PC-9 (cell line): ENCODE data around the gene RNF220. TPM values are rescaled to one million over a fixed set of nuclear protein-coding genes. Genes with fewer than 3 reads are reported as not detected.
A peak's percentile ranks its signal among the peaks of the same experiment; 100 is the strongest.

Experiments used
- BruUV-seq: library from RNA; stranded (reverse); fragments of 400-500 nt; replicated peaks from 2 replicates; lab custom pipeline; 2021; lab: Mats Ljungman, UMichigan
- CTCF ChIA-PET: fragments of 300-600 bp; sonication (Branson Sonifier 250); formaldehyde crosslinking; loops from one replicate; lab custom pipeline; 2022; ENCODE audit warnings: antibody characterized with exemption; lab: Charles Lee
- POLR2A ChIA-PET: fragments of 300-600 bp; sonication (Branson Sonifier 250); formaldehyde crosslinking; loops from one replicate; lab custom pipeline; 2022; ENCODE audit warnings: antibody characterized with exemption; ENCODE audit not compliant: unreplicated experiment; lab: Charles Lee
- DNase-seq, 2 experiments: peaks; one replicate each; pipeline versions ENCODE4 v3.0.0 to v3.0.0-alpha.2; 2015 to 2022; ENCODE audit warnings: mixed read lengths in 1 of 2
- H2AFZ ChIP-seq: fragments of 200-600 bp; sonication (generic); 2 replicates; pipeline ENCODE4 v1.8.1; 2017; ENCODE audit warnings: antibody characterized with exemption
- H3F3A ChIP-seq: fragments of 200-600 bp; sonication (generic); 2 replicates; pipeline ENCODE4 v1.8.1; 2017; ENCODE audit warnings: antibody characterized with exemption, mild to moderate bottlenecking, low read depth; ENCODE audit not compliant: insufficient read depth
- H3K27ac ChIP-seq: fragments of 200-600 bp; sonication (generic); 2 replicates; pipeline ENCODE4 v1.6.1; 2016; ENCODE audit warnings: mixed run types
- H3K27me3 ChIP-seq: fragments of 200-600 bp; sonication (generic); 2 replicates; pipeline ENCODE4 v1.6.1; 2016; ENCODE audit warnings: low read depth, mixed run types; ENCODE audit not compliant: insufficient read depth
- H3K36me3 ChIP-seq: fragments of 200-600 bp; sonication (generic); 2 replicates; pipeline ENCODE4 v1.6.1; 2016; ENCODE audit warnings: low read depth, mixed run types
- H3K4me1 ChIP-seq: fragments of 200-600 bp; sonication (generic); replicated peaks from 2 replicates; pipeline ENCODE4 v1.6.1; 2016; ENCODE audit warnings: mixed run types; ENCODE audit not compliant: insufficient read depth
- H3K4me2 ChIP-seq: fragments of 200-600 bp; sonication (generic); 2 replicates; pipeline ENCODE4 v1.6.1; 2017; ENCODE audit warnings: mixed run types
- H3K4me3 ChIP-seq: fragments of 200-600 bp; sonication (generic); 2 replicates; pipeline ENCODE4 v1.6.1; 2016; ENCODE audit warnings: mixed run types
- H3K79me2 ChIP-seq: fragments of 200-600 bp; sonication (generic); 2 replicates; pipeline ENCODE4 v1.6.1; 2017; ENCODE audit warnings: low read depth, mixed run types
- H3K9me2 ChIP-seq: fragments of 200-600 bp; sonication (generic); 2 replicates; pipeline ENCODE4 v1.8.1; 2017; ENCODE audit warnings: mild to moderate bottlenecking; ENCODE audit not compliant: insufficient read depth
- H3K9me3 ChIP-seq: fragments of 200-600 bp; sonication (generic); 2 replicates; pipeline ENCODE4 v1.8.1; 2016; ENCODE audit warnings: low read depth; ENCODE audit not compliant: insufficient read depth
- H4K20me1 ChIP-seq: fragments of 200-600 bp; sonication (generic); 2 replicates; pipeline ENCODE4 v1.8.1; 2017; ENCODE audit not compliant: insufficient read depth
- EZH2 ChIP-seq: fragments of 200-600 bp; sonication (generic); IDR thresholded peaks from 2 replicates; pipeline ENCODE4 v1.8.0; 2017; ENCODE audit warnings: antibody characterized with exemption, low read depth
- intact Hi-C: fragments of 100-400 bp; cut with micrococcal nuclease; formaldehyde crosslinking; loops from one replicate; pipeline ENCODE4 v1.10.0; 2022; ENCODE audit not compliant: unreplicated experiment
- total RNA-seq: library from RNA; stranded (reverse); gene quantifications from 2 replicates; pipeline ENCODE4 v1.2.3, GENCODE V29; 2021
- TF ChIP-seq, protein P1 (sequence below): fragments of 200-600 bp; sonication (generic); conservative IDR thresholded peaks from 2 replicates; pipeline ENCODE4 v1.6.1; 2017; ENCODE audit warnings: mixed run types, antibody characterized with exemption, mild to moderate bottlenecking, moderate library complexity

Gene RNF220
- total RNA-seq, 1 experiment from 2014 or later, result 82.9 TPM

DNA sequence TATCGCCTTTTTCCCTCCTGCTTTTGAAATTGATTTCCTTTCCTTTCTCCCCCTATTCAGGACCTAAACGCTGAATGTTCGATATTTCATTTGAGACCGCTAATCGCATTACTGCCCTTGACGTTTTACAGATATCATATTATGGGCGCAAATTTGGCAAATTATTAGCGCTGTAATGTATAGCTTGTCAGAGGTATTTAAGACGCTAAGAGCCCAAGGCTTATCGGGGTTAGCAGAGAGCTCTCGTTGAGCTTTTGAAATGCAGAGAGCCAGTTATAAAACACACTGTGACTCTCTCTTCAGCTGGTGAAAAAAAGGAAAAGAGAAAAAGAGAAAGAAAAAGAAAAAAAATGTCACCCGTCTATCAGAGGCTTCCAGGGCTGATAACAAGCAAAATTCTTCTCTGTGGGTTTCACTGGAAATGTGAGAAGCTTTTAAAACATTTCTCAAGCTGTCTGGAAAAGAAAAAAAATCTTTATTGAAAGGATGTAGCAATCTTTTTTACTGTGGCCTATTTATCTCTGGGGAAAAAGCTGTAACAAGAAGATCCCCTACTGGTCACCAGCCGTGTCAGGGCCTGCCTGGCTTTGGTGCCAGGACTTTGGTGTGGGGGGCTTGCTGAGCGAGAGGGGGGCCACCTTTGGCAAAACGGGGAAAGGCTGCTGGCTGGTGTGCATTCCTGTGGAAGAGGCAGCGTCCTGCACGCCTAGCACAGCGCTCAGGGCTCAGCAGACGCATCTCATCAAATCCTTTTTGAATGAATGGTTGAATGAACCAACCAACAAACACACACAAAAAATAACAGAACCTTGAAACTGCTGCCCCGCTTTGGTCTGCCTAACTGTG, 119.8 kb downstream of the RNF220 start:
- Histone ChIP-seq H3K36me3 (no peaks in the 10 kb centered on the region), H4K20me1 (no peaks in the 10 kb centered on the region), H3K4me3 (no peak overlapping the region), H3K4me2 (no peak overlapping the region), H3K79me2 (no peaks in the 10 kb centered on the region), H3K9me2 (no peaks in the 10 kb centered on the region), H3K4me1 (no peaks in the 10 kb centered on the region), H3F3A (no peaks in the 10 kb centered on the region), H3K27me3 (no peaks in the 10 kb centered on the region), H3K27ac (no peak overlapping the region), H2AFZ (no peak overlapping the region), H3K9me3 (no peaks in the 10 kb centered on the region)
- BruUV-seq, result no TSS peak
- intact Hi-C loops, result no loop called here
- ChIA-PET POLR2A (no interaction called here), CTCF (no interaction called here)
- TF ChIP-seq, protein P1, sequence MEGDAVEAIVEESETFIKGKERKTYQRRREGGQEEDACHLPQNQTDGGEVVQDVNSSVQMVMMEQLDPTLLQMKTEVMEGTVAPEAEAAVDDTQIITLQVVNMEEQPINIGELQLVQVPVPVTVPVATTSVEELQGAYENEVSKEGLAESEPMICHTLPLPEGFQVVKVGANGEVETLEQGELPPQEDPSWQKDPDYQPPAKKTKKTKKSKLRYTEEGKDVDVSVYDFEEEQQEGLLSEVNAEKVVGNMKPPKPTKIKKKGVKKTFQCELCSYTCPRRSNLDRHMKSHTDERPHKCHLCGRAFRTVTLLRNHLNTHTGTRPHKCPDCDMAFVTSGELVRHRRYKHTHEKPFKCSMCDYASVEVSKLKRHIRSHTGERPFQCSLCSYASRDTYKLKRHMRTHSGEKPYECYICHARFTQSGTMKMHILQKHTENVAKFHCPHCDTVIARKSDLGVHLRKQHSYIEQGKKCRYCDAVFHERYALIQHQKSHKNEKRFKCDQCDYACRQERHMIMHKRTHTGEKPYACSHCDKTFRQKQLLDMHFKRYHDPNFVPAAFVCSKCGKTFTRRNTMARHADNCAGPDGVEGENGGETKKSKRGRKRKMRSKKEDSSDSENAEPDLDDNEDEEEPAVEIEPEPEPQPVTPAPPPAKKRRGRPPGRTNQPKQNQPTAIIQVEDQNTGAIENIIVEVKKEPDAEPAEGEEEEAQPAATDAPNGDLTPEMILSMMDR, result no peak
- no peak for TF ChIP-seq EZH2
- DNase-seq, result no peak

DNA sequence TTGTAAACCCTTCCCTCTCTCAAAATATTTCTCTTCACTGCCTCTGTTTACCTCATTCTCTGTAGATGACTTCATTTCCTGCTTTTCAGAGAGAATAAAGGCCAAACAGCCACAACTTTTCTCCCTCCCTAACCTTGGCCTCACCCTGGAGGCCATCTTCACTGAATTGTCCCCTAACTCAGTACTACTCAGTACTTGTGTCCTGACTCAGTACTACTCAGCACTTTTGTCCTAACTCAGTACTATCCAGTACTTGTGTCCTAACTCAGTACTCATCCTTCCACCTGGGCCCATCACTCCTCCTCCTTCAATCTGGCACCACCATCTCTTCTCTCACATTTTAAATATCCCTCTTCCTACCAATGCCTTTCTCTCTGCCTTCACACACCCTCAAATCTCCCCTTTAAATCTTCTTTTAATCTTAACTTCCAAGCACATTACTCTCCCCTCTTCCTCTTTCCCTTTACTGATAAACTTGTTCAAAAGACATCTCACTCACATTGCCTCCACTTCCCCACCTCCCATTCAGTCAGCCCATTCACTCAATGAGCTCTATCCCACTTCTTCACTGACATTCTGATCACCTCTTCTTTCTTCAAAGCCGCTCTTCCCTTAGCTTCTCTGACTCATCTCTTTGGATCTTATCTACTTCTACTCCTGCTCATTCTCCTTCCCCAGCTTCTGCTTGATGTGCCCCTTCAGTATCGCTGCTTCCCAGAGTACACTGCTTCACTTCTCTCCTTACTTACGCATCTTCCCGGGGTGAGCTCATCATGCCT, 121.4 kb downstream of the RNF220 start:
- no peaks in the 10 kb centered on the region for H4K20me1 ChIP-seq
- no peak overlapping the region for H3K27ac ChIP-seq
- H3K27me3 ChIP-seq, result no peaks in the 10 kb centered on the region
- BruUV-seq, result no TSS peak
- H2AFZ ChIP-seq, result no peak overlapping the region
- peaks cover 5% of the 10 kb centered on the region for H3K4me1 ChIP-seq
- H3K4me2 ChIP-seq, result no peak overlapping the region
- TF ChIP-seq, protein P1, result no peak
- no peak for TF ChIP-seq EZH2
- H3K79me2 ChIP-seq, result no peaks in the 10 kb centered on the region
- POLR2A ChIA-PET, result no interaction called here
- H3K9me2 ChIP-seq, result no peaks in the 10 kb centered on the region
- peaks cover 4% of the 10 kb centered on the region; the same call in 1 of the 2 replicates for H3F3A ChIP-seq
- no peak for DNase-seq
- intact Hi-C loops, result no loop called here
- H3K36me3 ChIP-seq, result no peaks in the 10 kb centered on the region
- no peaks in the 10 kb centered on the region for H3K9me3 ChIP-seq
- CTCF ChIA-PET, result no interaction called here
- H3K4me3 ChIP-seq, result no peak overlapping the region

DNA sequence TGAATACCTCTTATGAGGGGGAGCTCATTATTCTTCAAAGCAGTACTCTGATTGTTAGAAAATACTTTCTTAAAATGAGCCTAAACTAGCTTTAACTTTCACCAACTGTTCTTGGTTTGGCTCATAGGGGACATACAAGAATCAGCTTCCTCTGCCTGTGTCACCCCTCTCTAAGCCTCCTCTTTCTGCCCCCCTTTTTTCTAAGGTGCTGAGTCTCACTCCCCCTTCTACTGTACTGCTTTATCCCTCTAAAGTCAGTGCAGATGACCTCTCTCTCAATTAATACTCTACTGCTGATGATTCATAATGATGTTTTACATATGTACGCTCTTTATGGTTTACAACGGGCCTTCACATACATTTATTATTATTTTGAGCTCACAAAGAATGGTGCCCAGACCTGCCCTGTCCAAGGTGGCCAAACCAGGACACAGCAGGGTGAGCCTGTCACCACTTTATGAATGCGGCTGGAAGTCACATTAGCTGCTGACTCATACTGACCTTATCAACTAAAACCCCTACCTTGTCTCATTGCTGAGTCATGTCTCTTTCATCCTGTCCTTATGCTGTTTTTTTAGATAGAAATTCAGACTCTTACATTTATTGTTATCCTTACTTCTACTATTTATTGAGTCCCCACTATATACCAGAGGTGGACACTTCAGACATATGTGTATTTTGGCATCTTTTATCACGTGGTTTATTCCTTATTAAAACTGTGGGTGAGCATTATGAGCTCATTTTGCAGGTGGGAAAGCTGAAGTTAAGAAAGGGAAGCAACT, 126.9 kb downstream of the RNF220 start:
- peak overlapping the region; percentile 77 for H3K27ac ChIP-seq

More for the DNA sequence above, 126.9 kb downstream of the RNF220 start:
- no peaks in the 10 kb centered on the region for H3K9me2 ChIP-seq
- H3K4me3 ChIP-seq, result no peak overlapping the region
- H3K9me3 ChIP-seq, result no peaks in the 10 kb centered on the region
- H2AFZ ChIP-seq, result no peak overlapping the region
- BruUV-seq, result TSS peak; percentile 88
- ChIA-PET POLR2A (interaction anchor here (0.7 kb wide), 1 partner anchor 1340 kb away, joined by 5 read pairs; no protein-coding TSS in a partner anchor), CTCF (interaction anchor here (0.6 to 2.3 kb wide), 4 partner anchors 15 to 207 kb away, joined by 4 to 9 read pairs (median 4); no protein-coding TSS in a partner anchor)
- intact Hi-C loops, result no loop called here
- H3K4me2 ChIP-seq, result peak overlapping the region; percentile 36
- peaks cover 17% of the 10 kb centered on the region; the same call in 1 of the 2 replicates for H3F3A ChIP-seq
- TF ChIP-seq, protein P1, result no peak
- no peak for TF ChIP-seq EZH2
- no peaks in the 10 kb centered on the region for H3K27me3 ChIP-seq
- H3K4me1 ChIP-seq, result peaks cover 19% of the 10 kb centered on the region
- peak; percentile 75 to 91 for DNase-seq
- no peaks in the 10 kb centered on the region for H4K20me1 ChIP-seq
- no peaks in the 10 kb centered on the region for H3K36me3 ChIP-seq
- no peaks in the 10 kb centered on the region for H3K79me2 ChIP-seq
